H1 (cell line): Measurements from ENCODE around the gene ZFYVE21. TPM values are rescaled to one million over a fixed set of nuclear protein-coding genes. Genes with fewer than 3 reads are reported as not detected.

Source experiments
- BRCA1 ChIP-seq: IDR thresholded peaks from 2 replicates; pipeline ENCODE4 v1.6.1; 2012; ENCODE audit warnings: low read depth, low read length, improper control_type of control experiment
- CTBP2 ChIP-seq: IDR thresholded peaks from 2 replicates; pipeline ENCODE4 v1.7.0; 2011; ENCODE audit warnings: borderline replicate concordance, mild to moderate bottlenecking, moderate library complexity, mixed read lengths, low read length; ENCODE audit not compliant: insufficient read depth, insufficient read length
- EZH2 ChIP-seq: fragments of 200-600 bp; sonication (generic); IDR thresholded peaks from 2 replicates; pipeline ENCODE4 v1.7.1; 2012; ENCODE audit warnings: low read depth, mild to moderate bottlenecking, moderate library complexity, low read length, inconsistent platforms; ENCODE audit not compliant: severe bottlenecking
- polyA plus RNA-seq, 7 experiments: library from polyadenylated mRNA; depleted of rRNA in 3 of 7; stranded (reverse) in 5 of 7; unstranded in 2 of 7; fragments of >200 nt in 5 of 7; fragments of 200-250 nt in 2 of 7; gene quantifications; 1 replicate in 5 of 7; 2 replicates in 1 of 7; 4 replicates in 1 of 7; pipeline versions ENCODE4 v1.2.1 to v1.2.3, GENCODE V29; 2011 to 2013; ENCODE audit warnings: missing spikeins in 2 of 7, mixed read lengths in 2 of 7
- total RNA-seq: library from RNA; stranded (reverse); fragmentation: NEBNext Ultra II Directional; extraction: Animal tissue kit (Norgen Biotek cat#: 25700); gene quantifications from 2 replicates; pipeline ENCODE4 v1.2.1, GENCODE V29; 2021

Gene ZFYVE21
- total and polyA plus RNA-seq, 2 of the 8 experiments (the other 6 are each of a cell fraction or from before 2014, with no cell fraction given) = 53.4 to 127 TPM

- TF ChIP-seq BRCA1 = no peak
- TF ChIP-seq CTBP2 = no peak
- no peak for TF ChIP-seq EZH2
These were observed 17.0 kb upstream of the ZFYVE21 start (continued) for GRCh38 chr14:103698380-103699260.
